Measurements from ENCODE around the gene RIC8B.

Gene RIC8B

DNA sequence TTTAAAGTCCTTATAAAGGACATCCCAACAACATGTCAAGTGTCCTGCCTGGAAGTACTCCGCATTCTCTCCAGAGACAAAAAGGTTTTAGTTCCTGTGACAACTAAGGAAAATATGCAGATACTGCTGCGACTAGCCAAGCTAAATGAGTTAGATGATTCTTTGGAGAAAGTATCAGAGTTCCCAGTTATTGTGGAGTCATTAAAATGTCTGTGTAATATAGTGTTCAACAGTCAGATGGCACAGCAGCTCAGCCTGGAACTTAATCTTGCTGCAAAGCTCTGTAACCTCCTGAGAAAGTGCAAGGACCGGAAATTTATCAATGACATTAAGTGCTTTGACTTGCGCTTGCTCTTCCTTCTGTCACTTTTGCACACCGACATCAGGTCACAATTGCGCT, 40.2 kb downstream of the RIC8B start:
- no peak for DNase-seq

DNA sequence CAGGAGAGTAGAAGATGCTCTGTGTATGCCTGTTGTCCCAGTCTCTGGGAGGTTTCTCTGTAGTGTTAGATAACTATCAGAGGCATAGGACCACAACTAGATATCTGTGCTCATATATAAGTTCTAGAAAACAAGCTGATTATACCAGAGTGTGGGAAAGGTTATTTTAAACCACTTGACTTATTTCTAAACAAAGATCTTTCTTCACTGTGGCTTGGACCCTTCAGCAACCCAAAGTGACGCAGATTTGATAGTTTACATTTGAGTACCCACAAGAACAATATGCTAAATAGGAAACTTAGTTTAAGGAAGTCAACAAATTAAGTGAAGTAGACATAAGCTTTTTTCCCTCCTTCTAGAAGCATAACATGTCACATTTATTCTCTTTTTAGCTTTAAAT, 41.3 kb downstream of the RIC8B start:
- DNase-seq, result no peak

DNA sequence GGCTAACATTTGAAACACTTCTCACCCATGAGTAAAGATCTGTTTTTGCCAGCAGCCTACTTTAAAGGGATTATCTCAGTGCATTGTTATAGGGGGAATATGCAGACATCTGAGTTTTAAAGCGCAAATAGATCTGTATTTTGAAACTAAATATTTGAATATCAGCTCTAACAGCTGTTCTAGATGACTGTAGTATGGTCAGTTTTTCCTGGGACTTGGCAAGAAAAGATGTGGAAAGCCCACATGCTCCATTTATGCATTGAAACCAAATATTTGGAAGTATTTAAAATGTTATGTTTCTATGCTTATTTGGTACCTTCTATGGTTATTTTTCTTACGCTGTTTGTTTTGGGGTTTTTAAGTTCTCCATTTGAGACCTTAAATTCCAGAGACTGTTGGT, 41.7 kb downstream of the RIC8B start:
- DNase-seq, result no peak

DNA sequence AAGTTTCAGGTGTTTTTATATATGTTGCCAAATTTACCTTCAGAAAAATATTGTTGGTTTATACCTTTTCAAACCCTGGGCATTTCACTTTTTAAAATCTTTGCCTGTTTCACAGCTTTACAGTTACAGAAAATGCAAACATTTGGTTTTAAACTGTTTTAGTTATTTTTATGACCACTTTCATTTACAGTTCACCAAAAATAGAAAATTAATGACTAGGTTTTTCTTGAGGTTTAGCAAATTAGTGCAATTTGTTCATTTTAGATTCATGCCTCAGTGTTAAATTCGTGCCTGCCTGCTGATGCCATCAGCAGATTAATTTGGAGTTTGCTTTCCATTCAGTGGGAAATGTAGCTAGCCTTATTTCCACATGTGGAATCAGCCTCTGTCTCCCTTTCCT, 45.5 kb downstream of the RIC8B start:
- no peak for DNase-seq

DNA sequence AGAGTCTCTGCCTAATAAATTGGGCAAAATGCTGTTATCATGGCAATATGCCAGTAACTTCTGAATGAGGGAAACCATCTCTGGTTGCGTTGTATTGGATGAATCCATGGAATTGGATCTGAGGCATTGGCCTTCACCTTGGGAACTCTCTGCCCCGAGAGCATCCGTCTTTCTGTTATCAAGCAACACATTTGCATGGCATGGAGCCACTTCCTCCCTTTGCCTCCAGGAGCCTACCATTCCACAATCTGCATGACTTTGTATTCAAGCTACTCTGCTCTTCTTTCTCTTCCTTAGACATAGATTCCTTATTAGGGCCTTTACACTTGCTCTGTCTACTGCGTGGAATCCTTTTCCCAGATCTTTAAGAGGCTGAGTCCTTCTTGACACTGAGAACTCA, 57.2 kb downstream of the RIC8B start:
- no peak for DNase-seq

DNA sequence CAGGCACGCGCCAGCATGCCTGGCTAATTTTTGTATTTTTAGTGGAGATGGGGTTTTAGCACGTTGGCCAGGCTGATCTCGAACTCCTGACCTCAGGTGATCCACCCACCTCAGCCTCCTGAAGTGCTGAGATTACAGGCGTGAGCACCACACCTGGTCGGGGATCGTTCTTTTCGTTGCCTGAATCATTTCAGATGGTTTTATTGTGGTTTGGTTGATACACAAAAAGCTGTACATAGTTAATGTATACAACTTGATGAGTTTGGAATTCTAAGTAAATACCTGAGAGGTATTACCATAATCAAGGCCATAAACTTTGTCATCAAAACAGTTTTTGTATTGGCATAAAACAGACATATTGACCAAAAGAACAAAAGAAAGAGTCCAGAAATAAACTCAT, 63.3 kb downstream of the RIC8B start:
- no peak for DNase-seq

DNA sequence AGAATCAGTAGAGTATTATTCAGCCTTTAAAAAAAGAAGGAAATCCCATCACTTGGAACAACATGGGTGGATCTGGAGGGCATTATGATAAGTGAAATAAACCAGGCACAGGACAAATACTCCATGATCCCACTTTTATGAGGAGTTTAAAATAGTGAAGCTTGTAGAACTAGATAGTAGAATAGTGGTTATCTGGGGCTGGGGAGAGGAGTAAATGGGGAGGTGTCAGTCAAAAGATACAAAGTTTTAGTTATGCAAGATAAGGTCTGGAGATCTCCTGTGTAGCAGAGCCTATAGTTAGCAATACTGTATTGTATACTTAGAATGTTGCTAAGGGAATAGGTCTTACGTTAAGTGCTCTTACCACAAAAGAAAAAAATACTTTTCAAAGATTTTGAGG, 64.9 kb downstream of the RIC8B start:
- no peak for DNase-seq

DNA sequence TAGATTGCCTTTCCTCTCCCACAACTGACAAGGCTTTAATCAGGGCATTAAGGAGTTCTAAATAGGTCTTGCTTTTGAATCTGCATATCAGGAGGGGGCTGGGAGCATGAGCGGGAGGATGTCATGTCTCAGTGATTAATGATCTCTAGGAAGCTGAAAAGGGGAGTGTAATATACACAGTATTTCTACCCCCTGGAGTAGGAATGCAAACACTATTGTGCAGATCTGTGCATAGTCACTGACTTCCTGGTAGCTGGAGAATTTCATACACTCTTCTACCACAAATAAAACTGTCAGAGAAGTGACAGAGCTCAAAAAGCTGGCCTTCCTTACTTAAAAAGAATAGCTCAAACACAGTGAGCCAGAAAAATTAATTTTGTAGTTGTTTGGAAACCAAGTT, 65.8 kb downstream of the RIC8B start:
- no peak for DNase-seq

DNA sequence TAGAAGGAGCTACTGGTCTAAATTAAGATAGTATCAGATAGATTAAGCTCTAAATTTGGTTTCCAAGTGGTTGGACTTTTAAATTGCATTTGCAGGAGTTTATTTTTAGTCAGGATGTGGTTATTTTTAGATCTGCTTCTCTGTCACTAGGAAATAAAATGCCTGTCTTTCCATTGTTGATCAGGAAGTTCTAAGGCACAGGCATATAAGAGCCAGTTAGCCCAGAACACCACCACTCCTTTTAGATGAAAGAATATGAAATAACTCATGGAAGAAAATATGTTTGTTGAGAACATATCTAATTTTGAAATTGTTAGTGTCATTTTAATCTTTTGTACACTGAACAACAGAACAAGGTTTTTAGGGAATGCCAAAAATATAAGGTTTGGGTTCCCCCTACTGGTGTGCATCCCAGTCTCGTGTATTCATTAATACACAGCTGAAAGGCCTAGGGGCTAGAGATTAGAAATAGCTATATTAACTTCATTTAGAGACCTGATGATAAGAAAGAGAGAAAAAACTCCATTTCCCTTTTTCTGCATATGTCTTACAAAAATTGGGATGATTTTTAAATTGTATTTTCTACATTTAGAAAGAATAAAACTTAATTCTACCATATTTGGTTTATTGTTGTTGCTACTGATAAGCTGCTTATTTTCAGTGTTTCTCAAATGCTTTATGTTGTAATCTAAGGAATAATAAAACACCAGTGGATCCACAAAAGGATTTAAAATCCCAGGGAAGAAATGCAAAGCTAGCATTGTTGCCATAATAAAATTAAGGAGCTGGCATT, 67.2 kb downstream of the RIC8B start:
- peak; percentile 31 for DNase-seq

DNA sequence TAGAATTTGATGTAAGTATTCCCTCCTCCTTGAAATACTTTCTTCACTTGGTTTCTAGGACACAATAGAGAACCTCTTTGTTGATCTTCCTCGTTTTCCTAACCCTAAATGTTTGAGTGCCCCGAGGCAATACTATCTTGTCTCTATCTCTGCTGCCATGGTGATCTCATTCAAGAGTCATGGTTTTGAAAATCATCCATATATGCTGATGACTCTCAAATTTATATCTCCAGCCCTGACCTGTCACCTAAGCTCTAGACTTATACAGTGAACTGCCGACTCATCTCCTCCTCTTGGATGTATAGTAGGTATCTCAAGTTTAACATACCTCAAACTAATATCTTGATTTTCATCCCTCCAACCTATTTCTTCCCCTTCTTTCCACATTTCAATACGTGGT, 71.4 kb downstream of the RIC8B start:
- no peak for DNase-seq

DNA sequence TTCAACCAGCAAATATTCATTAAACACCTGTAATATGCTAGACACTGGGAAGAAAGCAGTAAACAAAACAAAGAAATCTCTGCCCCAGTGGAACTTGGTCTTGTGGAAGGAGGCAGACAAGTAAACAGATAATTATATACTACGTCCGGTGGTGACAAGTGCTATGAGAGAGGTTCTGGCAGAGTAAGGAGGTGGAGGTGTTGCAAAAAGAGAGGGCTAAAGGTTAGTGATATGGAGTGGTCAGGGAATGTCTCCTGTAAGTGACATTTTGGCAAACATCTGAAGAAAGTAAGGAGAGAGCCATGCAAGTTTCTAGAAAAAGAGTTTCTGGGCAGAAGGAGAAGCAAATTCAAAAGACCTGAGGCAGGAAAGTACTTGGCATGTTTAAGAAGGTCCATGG, 73.4 kb downstream of the RIC8B start:
- no peak for DNase-seq

DNA sequence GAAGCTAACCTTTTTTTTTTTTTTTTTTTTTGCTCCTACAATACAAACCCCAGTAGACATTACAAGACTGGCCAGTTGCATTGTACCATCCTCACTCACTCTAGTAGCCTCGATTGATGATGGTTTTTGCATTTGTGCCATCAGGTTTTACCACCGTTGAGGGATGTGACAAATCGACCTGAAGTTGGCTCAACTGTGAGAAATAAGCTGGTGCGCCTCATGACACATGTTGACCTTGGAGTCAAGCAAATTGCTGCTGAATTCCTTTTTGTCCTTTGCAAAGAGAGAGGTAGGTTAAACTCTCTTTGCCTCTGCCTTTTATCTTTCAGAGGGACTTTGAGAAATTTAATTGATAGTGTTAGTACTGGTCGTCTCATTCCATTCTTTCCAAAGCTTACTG, 76.8 kb downstream of the RIC8B start:
- DNase-seq, result no peak

DNA sequence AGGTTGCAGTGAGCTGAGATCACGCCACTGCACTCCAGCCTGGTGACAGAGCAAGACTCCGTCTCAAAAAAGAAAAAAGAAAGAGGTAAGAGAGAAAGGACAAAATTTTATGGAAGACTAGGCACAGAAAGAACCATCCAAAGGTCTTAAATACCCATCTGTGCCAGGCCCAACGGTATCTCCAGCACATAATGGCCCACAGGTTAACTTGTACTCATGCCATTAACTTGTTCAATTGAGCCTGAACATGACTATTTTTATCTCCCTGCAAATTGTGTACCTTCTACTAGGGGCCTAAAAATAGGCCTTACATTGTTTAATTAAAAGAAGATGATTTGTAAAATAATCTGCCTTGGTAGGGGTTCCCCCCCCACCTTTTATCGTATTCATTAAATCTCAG, 80.2 kb downstream of the RIC8B start:
- no peak for DNase-seq

DNA sequence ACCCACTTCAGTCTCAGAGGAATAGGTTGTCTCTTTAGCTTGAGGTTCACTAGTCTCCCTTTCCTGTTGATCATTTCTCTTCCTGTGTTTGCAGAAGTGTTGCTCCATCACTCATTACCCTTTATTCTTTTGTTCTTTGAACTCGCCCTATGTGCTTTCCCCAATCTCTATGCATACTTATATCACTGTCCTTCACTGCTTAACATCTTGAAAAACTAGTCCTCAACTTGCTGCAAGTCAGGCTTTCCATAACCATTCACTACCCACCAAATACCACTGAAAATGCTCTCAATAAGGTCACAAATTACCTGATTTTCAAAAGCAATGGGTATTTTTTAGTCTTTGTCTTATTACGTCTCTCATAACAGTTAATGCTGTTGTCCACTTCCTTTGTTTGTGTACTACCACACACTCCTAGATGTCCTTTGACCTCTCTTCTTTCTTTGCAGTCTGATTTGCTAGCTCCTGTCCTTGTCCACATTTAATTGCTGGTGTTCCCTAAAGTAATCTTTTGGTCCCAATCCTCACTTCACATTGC, 80.8 kb downstream of the RIC8B start:
- DNase-seq, result no peak

DNA sequence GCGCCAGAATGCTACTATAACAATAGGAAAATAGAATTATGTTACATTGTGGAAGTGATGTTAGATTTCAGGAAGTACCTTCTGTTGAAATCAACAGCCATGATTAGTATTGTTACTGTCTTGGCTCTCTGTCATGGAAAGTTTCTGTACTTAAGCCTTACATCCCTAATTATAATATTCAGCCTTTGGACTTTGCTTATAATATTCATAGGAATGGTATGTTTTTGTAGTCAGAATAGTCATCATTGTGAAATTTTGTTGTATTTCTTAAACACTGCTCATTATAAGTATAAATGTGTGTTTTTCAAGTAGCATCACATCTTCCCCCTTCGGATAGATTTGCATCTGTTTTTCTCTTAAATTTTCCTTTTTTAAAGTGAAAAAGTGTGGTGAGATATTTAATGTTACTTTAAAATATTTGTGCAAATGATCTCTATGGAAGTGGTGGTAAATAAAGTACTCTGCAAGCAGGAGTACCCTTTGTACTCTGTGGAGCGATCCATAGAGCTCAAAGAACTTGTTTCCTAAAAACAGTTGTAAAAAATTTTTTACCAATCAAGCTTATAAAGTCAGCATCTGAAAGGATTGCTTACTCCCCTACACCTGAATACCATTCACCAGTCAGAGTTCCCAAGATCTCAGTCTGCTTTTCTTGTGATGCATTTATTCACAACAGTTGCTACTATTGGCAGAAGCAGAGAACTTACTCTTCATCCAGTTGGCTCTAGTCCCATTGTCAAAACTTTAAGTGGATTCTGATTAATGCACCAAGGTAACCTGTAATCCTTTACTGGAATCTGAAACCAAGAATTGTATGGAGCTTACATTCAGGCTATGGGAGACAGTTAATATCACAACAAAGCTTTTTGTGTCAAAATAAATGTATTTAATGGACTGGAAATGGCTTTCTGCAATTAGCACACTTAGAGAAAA, 87.8 kb downstream of the RIC8B start:
- no peak for DNase-seq

DNA sequence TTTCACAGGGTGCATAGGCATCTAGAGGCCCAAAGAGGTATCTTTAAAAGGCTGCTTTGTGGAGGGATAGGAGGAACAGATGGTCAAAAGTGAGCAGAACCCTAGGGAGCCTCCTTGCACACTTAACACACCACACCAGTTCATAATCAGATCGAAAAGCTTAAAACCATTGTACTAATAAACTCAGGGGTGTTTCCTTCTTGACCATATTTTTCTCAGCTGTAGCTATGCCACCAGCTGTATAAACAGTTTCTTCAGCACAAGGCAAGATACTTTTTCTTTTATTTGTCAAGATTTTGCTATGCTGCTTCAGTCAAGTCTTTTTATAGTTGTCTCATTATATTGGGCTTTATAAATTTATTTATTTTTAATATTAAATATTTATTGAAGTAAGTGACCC, 88.7 kb downstream of the RIC8B start:
- DNase-seq, result no peak

DNA sequence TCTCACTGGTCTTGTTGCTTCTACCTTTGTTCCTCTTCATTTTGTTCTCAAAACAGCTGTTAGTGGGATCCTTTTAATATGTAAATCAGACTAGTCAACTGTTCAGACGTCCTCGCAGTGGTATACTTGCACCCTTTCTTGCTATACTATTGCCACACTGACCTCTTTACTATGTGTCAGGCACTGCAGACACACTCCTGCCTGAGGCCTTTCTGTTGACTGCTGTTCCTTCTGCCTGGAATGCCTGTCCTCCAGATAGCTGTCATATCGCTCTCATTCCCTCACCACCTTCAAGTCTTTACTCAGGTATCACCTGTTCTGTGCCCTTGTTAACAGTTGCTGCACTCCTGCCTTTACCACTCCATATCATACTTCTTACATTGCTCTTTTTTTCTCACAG, 91.2 kb downstream of the RIC8B start:
- no peak for DNase-seq

DNA sequence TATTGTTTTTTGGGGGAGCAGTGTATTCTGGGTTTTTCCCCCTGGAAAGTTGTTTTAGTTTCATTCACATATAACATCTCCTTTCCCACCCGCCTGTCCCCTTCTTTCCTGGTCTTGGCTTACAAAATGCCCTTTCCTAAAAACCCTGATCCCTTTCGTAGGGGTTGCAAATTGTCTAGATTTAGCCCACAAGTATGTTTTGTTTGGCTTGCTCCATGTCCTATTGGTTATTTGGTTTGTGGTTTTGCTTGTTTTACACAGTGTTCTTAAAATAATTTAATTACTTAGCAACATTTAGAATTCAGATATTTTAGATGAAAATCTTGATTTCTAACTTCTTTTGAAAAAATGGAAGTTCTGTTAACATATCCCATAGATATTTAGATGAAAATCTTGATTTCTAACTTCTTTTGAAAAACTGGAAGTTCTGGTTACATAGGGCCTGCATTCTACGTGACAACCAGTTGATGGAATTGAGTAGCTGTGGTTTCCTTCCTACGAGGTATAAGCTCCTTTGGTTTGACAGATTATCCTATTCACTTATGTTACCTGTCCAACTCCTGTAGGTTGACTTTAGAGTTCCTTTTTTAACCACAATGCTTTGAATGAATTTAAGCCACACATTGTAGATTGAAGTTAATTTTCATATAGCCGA, 92.1 kb downstream of the RIC8B start:
- no peak for DNase-seq

DNA sequence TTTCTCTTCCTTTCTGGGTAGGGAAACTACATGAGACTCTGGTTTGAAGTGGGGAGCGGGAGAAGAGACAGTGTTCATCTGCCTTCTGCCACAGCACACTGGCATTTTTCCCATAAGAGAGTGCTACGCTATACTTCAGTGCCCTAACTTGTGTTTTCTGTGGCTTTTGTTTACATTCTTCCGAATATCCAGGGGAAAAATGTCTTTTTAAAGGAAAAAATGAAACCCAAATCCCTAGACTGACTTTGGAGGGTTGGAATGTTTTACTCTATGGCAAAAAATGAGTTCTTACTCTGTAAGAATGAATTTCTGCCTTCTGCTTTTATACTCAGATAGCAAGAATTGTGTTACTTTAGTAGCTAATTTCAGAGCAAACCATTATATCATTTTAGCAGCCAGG, 93.2 kb downstream of the RIC8B start:
- DNase-seq, result no peak

DNA sequence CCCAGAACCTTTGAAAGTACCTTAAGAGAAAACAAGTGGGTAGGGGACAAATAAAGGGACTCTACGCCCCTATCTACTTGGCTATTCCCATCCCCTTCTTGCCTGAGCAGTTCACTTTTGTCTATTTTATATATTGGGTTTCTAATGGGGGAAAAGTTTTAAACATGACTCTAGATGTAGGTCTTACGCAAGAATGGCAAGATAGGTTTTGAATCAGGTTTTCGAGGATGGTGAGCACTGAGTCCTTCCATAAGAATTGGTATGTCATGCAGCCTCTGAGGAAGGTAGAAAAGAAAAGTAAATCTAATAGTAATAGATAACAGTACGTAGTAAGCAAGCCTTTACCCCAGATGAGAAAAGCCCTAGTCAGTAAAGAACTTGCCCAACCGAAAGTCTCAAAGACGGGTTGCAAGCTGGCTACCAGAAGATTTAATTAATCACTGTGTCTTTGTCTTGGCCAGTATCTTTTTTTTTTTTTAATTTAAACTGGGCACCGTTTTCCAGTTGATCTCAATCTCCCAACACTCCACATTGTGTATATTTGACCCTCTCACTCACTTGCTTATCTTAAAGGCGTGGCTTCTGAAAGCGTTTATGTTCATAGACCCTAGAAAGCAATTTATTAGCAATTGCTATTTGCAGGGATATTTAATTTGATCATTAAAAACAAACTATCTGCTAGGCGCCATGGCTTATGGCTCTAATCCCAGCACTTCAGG, 94.7 kb downstream of the RIC8B start:
- DNase-seq, result no peak

DNA sequence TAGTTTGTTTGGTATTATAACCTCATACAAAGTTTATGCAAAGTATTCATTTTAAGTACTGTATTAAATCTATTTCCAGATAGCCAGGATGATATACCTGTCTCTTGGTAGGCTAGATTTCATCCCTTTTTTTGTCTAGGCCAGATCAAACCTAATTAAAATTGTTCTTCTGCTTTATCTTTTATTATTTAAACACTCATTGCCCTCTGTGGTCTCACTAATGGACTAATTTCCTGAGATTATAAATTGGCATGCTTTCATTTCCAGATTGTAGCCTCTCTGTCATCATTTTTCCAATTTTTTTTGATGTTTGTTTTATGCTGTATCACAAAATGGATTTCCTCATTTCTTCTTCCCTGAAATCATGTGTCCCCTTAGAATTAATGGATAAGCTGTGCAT, 95.6 kb downstream of the RIC8B start:
- no peak for DNase-seq

DNA sequence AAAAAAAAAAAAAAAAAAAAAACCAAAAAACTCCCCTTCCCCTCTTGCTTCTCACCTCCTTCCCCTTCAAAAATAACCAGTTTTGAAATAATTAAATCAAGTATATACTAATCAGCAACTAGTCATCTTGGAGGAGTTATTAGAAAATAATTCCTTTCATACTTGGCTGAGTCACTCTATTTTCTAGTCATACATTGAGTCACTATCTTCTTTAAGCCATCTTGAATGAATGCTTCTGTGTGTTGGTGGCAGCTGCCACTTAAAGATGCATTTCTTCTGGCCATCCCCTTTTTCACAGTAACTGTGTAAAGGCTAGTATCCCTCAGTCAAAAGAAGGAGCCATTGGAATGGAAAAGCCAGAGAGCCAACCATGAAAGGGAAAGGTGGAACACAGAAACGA, 97.0 kb downstream of the RIC8B start:
- DNase-seq, result no peak

DNA sequence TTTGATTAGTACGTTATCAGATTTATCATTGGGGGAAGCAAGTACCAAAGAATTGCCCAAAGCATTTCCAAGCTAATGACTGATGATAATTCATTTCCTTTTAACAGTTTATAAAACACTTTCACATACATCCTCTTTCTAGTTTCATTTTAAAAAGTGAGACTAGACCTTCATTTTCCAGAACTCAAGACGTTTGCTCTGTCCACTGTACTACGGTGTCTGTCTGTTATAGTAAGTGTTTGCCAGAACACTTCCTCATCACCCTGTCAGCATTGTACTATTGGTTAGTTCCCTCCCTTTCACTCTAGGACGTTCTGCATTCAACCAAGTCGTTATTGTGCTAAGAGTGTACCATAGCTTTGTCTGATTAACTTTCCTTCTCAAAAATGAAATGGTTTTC, 99.5 kb downstream of the RIC8B start:
- DNase-seq, result no peak

Data from activated CD4-positive, alpha-beta T cell treated with anti-CD3 and anti-CD28 coated beads, Interleukin-2, Interleukin-6, amounts not matched to agents 100 ng/mL and 50 ng/mL, durations not matched to agents 16 hours and 8 hours (primary cell).